Retinal pigment epithelial cell (primary cell): ENCODE data around the gene PRR7.

ENCODE experiments used
- DNase-seq: peaks from one replicate; pipeline ENCODE4 v3.0.0-alpha.2; 2010; ENCODE audit warnings: low read depth
- H3K4me3 ChIP-seq: 2 replicates; pipeline ENCODE4 v1.5.1; 2011; ENCODE audit warnings: mild to moderate bottlenecking, low read length, control low read depth, moderate library complexity
- TF ChIP-seq, protein P1 (sequence below): conservative IDR thresholded peaks from 2 replicates; pipeline ENCODE4 v1.5.1; 2011; ENCODE audit warnings: low read depth, low read length, control low read depth, inconsistent platforms

PRR7 gene

DNA sequence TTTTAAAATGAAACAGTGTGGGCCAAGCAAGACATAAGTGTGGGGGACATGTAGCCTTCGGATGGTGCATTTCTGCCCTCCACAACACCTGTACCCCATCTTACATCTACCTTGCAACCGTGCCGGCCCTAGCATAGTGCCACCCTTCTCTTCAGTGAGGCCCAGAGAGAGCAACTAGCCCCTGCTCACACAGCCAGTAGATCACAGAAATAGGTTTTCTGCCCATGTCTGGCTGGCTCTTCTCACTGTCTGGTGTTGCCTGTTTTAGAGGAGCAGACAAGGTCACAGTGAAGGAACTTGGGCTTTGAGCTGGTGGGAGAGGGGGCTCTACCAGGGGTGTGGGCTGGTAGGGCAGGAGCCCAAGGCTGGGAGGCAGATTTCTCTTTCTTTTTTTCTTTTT, 39.6 kb downstream of the PRR7 start:
- TF ChIP-seq, protein P1, sequence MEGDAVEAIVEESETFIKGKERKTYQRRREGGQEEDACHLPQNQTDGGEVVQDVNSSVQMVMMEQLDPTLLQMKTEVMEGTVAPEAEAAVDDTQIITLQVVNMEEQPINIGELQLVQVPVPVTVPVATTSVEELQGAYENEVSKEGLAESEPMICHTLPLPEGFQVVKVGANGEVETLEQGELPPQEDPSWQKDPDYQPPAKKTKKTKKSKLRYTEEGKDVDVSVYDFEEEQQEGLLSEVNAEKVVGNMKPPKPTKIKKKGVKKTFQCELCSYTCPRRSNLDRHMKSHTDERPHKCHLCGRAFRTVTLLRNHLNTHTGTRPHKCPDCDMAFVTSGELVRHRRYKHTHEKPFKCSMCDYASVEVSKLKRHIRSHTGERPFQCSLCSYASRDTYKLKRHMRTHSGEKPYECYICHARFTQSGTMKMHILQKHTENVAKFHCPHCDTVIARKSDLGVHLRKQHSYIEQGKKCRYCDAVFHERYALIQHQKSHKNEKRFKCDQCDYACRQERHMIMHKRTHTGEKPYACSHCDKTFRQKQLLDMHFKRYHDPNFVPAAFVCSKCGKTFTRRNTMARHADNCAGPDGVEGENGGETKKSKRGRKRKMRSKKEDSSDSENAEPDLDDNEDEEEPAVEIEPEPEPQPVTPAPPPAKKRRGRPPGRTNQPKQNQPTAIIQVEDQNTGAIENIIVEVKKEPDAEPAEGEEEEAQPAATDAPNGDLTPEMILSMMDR, result no peak

DNA sequence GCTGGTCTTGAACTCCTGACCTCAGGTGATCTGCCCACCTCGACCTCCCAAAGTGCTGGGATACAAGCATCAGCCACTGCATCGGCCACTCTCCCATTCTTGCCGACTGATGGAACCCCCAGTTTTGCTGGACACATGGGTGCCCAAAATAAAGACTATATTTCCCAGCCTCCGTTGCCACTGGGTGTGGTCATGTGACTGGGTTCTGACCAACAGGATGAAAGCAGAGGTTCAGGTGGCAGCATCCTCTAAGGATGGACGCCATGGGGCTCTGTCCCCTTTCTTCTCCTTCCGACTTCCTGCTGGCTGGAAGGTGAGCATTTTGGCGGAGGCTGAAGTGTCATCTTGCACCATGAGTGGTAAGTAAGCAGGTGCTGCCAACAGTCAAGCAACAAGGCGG, 40.5 kb downstream of the PRR7 start:
- no peak for DNase-seq
- TF ChIP-seq, protein P1, result no peak
- no peak overlapping the region for H3K4me3 ChIP-seq

More for the DNA sequence above, 39.6 kb downstream of the PRR7 start:
- no peak for DNase-seq
- H3K4me3 ChIP-seq, result no peak overlapping the region

DNA sequence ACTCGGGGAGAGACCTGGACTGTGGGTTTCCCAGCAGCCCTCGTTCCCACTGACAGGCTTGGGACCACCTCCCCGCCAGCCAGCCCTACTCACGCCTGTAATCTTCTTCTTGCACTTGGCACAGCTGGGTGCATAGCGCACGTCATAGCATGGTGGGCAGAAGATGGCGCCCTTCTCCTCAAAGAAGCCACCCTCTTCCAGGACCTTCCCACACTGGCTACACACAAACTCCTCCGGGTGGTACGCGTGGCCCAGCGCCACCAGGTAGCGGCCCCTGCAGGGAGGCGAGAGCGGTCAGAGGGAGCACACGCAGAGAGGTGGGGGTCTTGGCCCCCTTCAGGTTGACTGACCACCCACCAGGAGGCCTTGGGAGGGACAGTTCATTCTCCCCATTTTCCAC, 41.4 kb downstream of the PRR7 start:
- H3K4me3 ChIP-seq, result no peak overlapping the region
- no peak for DNase-seq
- TF ChIP-seq, protein P1, result no peak

DNA sequence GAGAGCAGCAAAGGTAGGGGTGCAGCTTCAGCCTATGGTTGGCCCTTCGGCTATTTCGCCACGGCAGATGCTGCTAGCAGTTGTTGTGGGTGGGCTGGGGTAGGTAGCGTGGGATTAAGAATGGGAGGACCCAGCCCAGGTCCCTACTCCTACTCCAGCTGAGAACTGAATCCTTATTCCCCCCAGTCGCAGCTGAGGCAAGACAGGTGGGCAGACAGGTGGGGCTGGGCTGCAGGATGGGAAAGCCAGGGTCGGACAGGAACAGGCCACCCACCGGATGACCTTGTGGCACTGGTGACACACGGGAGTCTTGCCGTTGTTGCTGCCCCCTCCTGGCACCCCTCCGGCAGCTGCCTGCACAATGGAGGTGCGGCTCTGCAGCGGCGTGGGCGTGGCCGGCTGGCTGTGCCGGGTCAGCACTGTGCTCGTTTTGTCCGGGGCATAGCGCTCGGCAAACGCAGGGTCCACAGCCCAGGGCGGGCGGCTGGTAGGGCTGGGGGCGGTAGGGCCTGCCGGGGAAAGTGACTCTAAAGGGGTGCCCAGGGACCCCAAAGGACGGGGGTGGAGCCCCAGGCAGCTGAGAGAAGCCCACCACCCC, 42.6 kb downstream of the PRR7 start:
- no peak for DNase-seq
- no peak overlapping the region for H3K4me3 ChIP-seq
- TF ChIP-seq, protein P1, result peak; percentile 14

DNA sequence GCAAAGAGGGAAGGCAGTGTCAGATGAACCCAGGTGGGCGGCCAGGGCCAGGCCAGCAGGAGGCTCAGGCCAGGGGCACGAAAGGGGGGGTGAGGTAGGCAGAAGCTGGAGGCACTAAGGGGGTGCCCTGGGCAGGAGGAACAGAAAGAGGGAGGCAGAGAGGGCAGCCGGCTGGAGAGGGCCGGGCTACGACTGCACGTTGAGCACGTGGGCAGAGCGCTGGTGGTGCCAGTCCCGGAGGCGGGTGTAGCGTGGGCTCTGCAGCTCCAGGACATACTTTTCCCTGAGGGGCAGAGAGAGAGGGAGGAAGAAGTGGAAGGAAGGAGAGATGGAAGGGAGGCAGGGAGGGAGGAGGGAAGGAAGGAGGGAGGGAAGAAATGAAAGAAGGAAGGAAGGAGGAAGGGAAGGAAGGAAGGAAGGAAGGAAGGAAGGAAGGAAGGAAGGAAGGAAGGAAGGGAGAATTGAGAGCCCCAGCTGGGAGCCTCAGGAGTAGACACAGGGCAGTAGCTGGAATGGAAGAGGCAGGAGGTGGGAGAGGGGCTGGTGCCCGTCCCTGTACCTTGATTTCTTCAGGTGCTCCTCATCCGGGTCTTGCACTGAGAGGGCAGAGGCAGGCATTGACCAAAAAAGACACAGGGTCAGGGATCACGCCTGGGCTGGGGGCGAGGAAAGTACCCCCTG, 43.8 kb downstream of the PRR7 start:
- DNase-seq, result no peak
- no peak overlapping the region for H3K4me3 ChIP-seq
- TF ChIP-seq, protein P1, result no peak

DNA sequence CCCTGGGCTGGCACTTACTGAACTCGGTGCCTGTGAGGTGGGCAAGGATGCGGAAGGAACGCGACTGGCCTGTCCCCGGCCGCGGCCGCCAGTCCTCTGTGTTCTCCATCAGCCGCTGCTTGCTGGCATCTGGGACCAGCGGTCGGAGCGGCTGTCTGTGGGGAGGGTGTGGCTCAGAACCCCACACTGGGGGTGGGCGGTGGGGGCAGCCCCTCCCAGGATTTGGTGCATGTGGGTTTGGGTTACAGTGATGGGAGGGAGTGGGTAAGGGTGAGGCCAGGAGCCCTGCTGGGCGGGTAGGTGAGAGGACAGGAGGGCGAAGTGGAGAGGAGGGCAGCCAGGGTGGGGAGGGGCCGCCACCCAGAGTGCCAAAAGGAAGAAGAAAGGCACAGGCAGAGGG, 44.4 kb downstream of the PRR7 start:
- DNase-seq, result no peak
- H3K4me3 ChIP-seq, result no peak overlapping the region
- TF ChIP-seq, protein P1, result no peak

DNA sequence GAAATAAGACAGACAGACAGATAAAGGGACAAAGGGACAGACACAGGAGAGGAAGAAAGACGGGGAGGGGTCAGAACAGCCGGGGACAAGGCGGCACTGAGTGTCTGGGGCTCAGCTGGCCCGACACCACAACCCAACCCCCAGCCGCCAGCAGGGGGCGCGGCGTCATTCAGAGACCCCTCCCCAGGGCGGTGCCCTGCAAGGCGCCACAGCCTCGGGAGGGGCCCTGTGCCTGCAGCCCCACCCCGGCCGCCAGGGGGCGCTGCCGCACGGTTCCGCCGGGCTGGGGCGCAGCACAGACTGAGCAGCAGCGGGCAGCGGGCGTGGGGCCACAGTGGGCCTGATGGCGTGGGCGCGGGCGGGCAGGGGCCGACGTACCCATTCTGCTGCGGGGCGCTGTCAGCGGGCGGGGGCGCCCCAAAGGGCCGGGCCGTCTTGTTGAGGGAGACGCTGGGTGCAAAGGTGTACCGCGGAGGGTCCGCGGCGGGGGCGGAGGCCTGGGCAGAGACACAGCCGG, 44.9 kb downstream of the PRR7 start:
- DNase-seq, result no peak
- H3K4me3 ChIP-seq, result no peak overlapping the region
- TF ChIP-seq, protein P1, result peak; percentile 69
